Neutrophil (primary cell): ENCODE measurements around the gene PRPF40B.

ENCODE experiments used
- H3K27ac ChIP-seq: fragments of 200-600 bp; sonication (generic); 2 replicates; pipeline ENCODE4 v1.5.1; 2016; ENCODE audit warnings: mild to moderate bottlenecking, moderate library complexity
- H3K27me3 ChIP-seq: fragments of 200-600 bp; sonication (generic); 2 replicates; pipeline ENCODE4 v1.6.0; 2016; ENCODE audit warnings: mild to moderate bottlenecking
- H3K36me3 ChIP-seq: fragments of 200-600 bp; sonication (generic); 2 replicates; pipeline ENCODE4 v1.5.1; 2017
- H3K4me1 ChIP-seq, 2 experiments: fragments of 200-600 bp in 1 of 2; sonication (generic) in 1 of 2; 1 replicate in 1 of 2; 2 replicates in 1 of 2; pipeline versions ENCODE4 v1.5.1 to v1.6.1; 2013 to 2016; ENCODE audit warnings: low read depth in 1 of 2, low read length in 1 of 2, mild to moderate bottlenecking in 1 of 2, moderate library complexity in 1 of 2; ENCODE audit not compliant: control insufficient read depth in 1 of 2, insufficient read depth in 1 of 2
- H3K4me3 ChIP-seq, 2 experiments: fragments of 200-600 bp in 1 of 2; sonication (generic) in 1 of 2; 1 replicate in 1 of 2; 2 replicates in 1 of 2; pipeline ENCODE4 v1.5.1; 2013 to 2016; ENCODE audit warnings: low read depth in 1 of 2, low read length in 1 of 2, mild to moderate bottlenecking in 1 of 2, moderate library complexity in 1 of 2
- H3K9me3 ChIP-seq: fragments of 200-600 bp; sonication (generic); 2 replicates; pipeline ENCODE4 v1.5.1; 2016
- TF ChIP-seq, protein P1 (sequence below): fragments of 200-600 bp; sonication (generic); IDR thresholded peaks from 2 replicates; pipeline ENCODE4 v1.5.1; 2016; ENCODE audit warnings: antibody characterized with exemption

Gene PRPF40B

DNA sequence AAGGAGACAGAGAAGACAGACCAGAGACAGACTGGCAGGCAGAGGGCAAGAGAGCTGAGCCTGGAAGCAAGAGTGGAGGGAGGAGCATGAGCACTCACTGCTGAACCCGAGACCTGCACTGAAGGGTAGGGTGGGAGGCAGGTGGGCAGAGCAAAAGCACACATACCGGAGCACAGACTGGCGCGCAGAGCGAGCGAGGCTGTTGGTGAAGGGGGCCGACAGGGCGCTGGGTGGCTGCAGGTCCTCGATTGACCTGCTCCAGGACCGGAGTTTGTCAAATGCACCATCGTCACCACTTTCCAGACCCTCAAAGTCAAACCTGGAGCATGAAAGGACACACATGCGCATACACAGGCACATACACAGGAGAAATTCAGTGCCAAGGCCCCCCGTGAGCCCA, 34.9 kb downstream of the PRPF40B start:
- H3K27ac ChIP-seq: no peak overlapping the region
- TF ChIP-seq, protein P1, sequence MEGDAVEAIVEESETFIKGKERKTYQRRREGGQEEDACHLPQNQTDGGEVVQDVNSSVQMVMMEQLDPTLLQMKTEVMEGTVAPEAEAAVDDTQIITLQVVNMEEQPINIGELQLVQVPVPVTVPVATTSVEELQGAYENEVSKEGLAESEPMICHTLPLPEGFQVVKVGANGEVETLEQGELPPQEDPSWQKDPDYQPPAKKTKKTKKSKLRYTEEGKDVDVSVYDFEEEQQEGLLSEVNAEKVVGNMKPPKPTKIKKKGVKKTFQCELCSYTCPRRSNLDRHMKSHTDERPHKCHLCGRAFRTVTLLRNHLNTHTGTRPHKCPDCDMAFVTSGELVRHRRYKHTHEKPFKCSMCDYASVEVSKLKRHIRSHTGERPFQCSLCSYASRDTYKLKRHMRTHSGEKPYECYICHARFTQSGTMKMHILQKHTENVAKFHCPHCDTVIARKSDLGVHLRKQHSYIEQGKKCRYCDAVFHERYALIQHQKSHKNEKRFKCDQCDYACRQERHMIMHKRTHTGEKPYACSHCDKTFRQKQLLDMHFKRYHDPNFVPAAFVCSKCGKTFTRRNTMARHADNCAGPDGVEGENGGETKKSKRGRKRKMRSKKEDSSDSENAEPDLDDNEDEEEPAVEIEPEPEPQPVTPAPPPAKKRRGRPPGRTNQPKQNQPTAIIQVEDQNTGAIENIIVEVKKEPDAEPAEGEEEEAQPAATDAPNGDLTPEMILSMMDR: no peak
- no peak overlapping the region for H3K4me3 ChIP-seq
- H3K27me3 ChIP-seq: no peaks in the 10 kb centered on the region
- peaks cover 35% of the 10 kb centered on the region for H3K36me3 ChIP-seq
- no peaks in the 10 kb centered on the region for H3K9me3 ChIP-seq
- H3K4me1 ChIP-seq: peaks cover 15 to 17% of the 10 kb centered on the region in 2 experiments

DNA sequence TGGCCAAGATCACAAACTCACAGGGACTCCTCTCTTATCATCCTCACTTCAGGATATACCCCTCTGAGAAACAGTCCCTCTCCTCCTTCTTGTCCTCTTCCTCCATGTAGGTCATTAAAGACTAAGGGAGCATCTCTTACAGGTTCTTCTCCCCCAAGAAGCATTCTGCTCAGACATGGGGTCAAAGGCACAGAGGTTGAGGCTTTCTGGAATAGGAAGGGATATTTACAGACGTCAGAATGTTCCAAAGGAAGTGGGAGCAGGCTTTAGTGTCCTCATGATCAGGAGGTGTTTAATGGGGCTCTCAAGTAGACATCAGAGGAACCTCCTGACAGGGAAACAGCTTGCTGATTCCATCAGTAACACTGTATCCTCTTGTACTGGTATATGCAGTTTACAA, 36.4 kb downstream of the PRPF40B start:
- H3K9me3 ChIP-seq: no peaks in the 10 kb centered on the region
- no peak overlapping the region for H3K27ac ChIP-seq
- H3K36me3 ChIP-seq: peaks cover 20% of the 10 kb centered on the region
- H3K4me3 ChIP-seq: no peak overlapping the region
- peaks cover 23 to 28% of the 10 kb centered on the region in 2 experiments for H3K4me1 ChIP-seq
- no peaks in the 10 kb centered on the region for H3K27me3 ChIP-seq
- TF ChIP-seq, protein P1: no peak

DNA sequence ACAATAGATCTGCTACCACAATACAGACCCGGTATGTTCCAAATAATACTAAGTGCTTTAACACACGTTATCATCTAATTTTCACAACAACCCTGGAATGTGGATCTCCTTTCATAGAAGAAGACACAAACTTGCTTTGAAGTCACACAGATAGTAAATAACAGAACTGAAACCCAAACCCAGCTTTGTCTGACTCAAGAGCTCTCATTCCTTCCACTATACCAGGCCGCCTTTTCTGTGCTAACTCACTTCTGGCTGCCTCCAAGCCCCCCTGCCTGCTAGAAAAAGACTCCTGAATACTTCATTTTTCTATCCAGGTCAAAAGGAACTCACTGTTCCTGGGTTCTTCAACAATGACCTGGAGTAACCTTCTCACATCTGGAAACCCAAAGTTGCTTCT, 37.8 kb downstream of the PRPF40B start:
- Histone ChIP-seq H3K27ac (no peak overlapping the region), H3K4me3 (no peak overlapping the region), H3K4me1 (peaks cover 23 to 28% of the 10 kb centered on the region in 2 experiments), H3K27me3 (no peaks in the 10 kb centered on the region), H3K9me3 (no peaks in the 10 kb centered on the region), H3K36me3 (peaks cover 17% of the 10 kb centered on the region)
- TF ChIP-seq, protein P1: no peak

DNA sequence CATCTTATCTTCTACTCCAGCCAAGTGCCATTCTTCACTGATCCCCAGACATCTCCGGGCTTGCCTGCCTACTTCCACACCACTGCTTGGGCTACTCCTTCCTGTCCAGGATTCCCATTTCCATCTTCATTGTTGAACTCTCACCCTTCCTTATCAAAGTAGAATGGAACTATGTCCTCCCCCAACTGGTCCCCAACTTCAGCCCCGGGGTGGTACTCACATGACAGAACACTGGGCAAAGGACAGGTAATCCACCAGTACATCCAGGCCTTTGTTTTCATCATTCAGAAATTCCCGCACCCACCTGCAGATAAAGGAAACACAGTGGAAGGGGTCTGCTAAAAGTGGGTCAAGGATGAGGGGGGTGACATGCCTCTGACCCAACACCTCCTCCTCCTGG, 38.4 kb downstream of the PRPF40B start:
- TF ChIP-seq, protein P1: no peak
- H3K4me3 ChIP-seq: no peak overlapping the region
- H3K9me3 ChIP-seq: no peaks in the 10 kb centered on the region
- H3K27me3 ChIP-seq: no peaks in the 10 kb centered on the region
- peaks cover 23 to 28% of the 10 kb centered on the region in 2 experiments for H3K4me1 ChIP-seq
- H3K27ac ChIP-seq: no peak overlapping the region
- H3K36me3 ChIP-seq: peaks cover 11% of the 10 kb centered on the region

DNA sequence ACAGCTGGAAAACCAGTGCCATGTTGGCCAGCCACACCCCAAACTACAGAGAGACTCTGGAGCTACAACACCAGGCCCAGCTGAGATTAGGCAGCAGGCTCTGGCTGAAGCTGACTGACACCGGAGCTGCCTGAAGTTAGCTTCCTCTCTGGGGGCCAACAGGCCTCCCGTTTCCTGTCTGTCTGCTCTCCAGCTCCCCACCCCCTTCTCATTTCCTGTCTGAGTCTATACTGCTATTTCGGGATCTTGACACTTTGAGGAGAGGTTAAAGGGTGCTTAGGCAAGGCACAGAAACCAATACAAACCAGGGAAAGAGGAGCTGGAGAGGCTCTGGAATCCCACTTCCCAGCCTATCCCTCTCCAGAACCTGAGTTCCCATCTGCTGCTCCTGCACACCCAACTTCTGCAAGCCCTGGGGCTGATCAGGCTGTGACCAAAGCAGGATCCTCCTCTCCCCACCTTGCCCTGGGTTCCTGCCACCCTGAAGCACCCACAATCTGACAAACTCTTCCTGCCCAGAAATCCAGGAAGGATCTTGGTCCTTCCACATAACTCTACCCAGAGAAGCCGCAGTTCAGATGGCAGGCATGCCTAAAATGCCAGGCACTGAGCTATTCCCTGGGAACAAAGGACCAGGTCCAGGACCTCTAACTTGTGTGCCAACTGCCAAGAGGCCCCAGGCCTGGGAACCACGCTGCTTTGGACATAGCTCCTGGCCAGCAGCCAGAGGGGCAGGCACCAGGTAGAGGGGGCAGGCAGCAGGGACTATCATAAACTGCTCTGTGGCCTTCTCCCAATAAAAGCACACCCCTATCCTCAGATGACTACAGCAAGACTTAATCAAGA, 39.9 kb downstream of the PRPF40B start:
- Histone ChIP-seq H3K36me3 (peaks cover 4% of the 10 kb centered on the region), H3K4me3 (peak overlapping the region; percentile 7 to 23), H3K4me1 (peaks cover 23 to 28% of the 10 kb centered on the region in 2 experiments), H3K9me3 (no peaks in the 10 kb centered on the region), H3K27ac (peak overlapping the region; percentile 73), H3K27me3 (no peaks in the 10 kb centered on the region)
- TF ChIP-seq, protein P1: no peak
